Fibroblast of villous mesenchyme (primary cell): ENCODE data around the gene DCAF7. TPM values are rescaled to one million over a fixed set of nuclear protein-coding genes. Genes with fewer than 3 reads are reported as not detected.

ENCODE experiments used
- DNase-seq: peaks from one replicate; pipeline ENCODE4 v3.0.0-alpha.2; 2010; ENCODE audit warnings: low read depth
- H3K4me3 ChIP-seq: 2 replicates; pipeline ENCODE4 v1.5.1; 2011; ENCODE audit warnings: low read depth, mild to moderate bottlenecking, low read length
- CTCF ChIP-seq: IDR thresholded peaks from 2 replicates; pipeline ENCODE4 v1.5.1; 2012; ENCODE audit warnings: low read depth, mild to moderate bottlenecking, low read length; ENCODE audit not compliant: insufficient read depth
- total RNA-seq: library from RNA; depleted of rRNA; stranded (reverse); fragments of >200 nt; gene quantifications from 2 replicates; pipeline ENCODE4 v1.2.3, GENCODE V29; 2012

DCAF7 gene
- total RNA-seq, 1 donor, result 52.7 TPM

- H3K4me3 ChIP-seq, result no peak overlapping the region
- TF ChIP-seq CTCF, result no peak
- DNase-seq, result no peak
Observed at GRCh38 chr17:63613663-63614062, 63.4 kb downstream of the DCAF7 start.

GRCh38 chr17:63621229-63621683 is 71.0 kb downstream of the DCAF7 start:
- peak overlapping the region; percentile 76 for H3K4me3 ChIP-seq
- no peak for TF ChIP-seq CTCF
- DNase-seq, result no peak

GRCh38 chr17:63621684-63622573 is 71.7 kb downstream of the DCAF7 start, which contains the start of gene MAP3K3:
Gene MAP3K3, plus strand, starts transcription at chr17:63622417. Its CDS starts 343 bp downstream, at chr17:63622760.
- peak; percentile 21 for TF ChIP-seq CTCF
- DNase-seq, result peak; percentile 100
- peak within 1 kb of the TSS; percentile 80 for H3K4me3 ChIP-seq

- no peak for TF ChIP-seq CTCF
- peak; percentile 62 for DNase-seq
- H3K4me3 ChIP-seq, result peak overlapping the region; percentile 80
Observed at GRCh38 chr17:63622574-63623390, 72.5 kb downstream of the DCAF7 start.

- peak overlapping the region; percentile 80 for H3K4me3 ChIP-seq
- DNase-seq, result no peak
- no peak for TF ChIP-seq CTCF
Observed at GRCh38 chr17:63623786-63624530, 73.7 kb downstream of the DCAF7 start.

- DNase-seq, result no peak
- no peak for TF ChIP-seq CTCF
- no peak overlapping the region for H3K4me3 ChIP-seq
Observed at GRCh38 chr17:63624531-63624880, 74.2 kb downstream of the DCAF7 start.
